GM13977 (cell line): ENCODE measurements around the gene AMPD3.

ENCODE experiments used
- DNase-seq: peaks from one replicate; pipeline ENCODE4 v3.0.0; 2012; ENCODE audit warnings: low spot score
- in situ Hi-C: fragments of 300-500 bp; cut with MboI; formaldehyde crosslinking; loops from one replicate; pipeline ENCODE4 v1.12.0; 2022; ENCODE audit warnings: low sequenced_read_pairs, low pct_unique_long_range_greater_than_20kb, mixed read lengths, inconsistent platforms; ENCODE audit not compliant: unreplicated experiment
- TF ChIP-seq, protein P1 (sequence below): IDR thresholded peaks from 2 replicates; pipeline ENCODE4 v1.5.1; 2012; ENCODE audit warnings: mild to moderate bottlenecking, control low read depth; ENCODE audit not compliant: insufficient read depth; ENCODE audit errors: extremely low read depth, missing control alignments

Gene AMPD3

DNA sequence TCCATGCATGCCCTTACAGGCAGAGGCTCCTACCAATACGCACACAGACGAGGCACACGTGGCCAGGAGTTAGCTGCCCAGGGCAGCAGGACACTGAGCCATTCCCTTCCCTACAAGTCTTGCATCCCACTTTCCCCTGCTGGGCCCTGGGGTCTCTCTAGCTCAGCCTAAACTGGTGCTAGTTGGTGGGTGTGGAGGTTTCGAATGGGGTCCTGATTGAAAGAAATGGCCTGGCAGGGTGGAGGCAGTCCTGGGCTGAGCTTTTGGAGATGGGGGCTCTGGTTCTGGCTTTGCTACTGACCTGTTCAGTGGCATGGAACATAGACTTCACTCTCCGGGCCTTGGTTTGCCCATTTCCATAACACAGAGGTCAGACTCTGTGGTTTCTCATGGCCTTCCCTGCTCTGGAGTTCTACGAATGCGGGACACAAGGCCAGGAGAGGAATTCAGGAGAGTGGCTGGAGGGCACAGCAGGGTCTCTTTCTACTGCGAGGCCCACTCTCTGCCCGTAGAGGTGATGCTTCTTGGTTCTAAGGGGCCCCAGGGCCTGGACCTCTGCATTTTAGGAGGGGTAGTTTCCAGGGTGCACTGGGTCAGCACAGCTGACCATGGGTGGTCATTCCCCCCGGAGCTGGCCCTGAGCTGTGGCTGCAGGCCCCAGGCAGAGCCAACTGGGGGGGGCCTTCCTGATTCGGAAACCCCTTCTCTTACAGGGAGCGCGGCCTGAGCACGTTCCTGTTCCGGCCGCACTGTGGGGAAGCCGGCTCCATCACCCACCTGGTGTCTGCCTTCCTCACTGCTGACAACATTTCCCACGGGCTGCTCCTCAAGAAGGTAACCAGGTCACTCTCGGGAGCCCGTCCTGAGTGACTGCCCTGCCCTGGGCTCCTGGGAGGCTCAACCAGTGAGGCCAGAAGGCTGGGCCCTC lies 46.0 kb downstream of the AMPD3 start:
- in situ Hi-C loops, result no loop called here
- TF ChIP-seq, protein P1, sequence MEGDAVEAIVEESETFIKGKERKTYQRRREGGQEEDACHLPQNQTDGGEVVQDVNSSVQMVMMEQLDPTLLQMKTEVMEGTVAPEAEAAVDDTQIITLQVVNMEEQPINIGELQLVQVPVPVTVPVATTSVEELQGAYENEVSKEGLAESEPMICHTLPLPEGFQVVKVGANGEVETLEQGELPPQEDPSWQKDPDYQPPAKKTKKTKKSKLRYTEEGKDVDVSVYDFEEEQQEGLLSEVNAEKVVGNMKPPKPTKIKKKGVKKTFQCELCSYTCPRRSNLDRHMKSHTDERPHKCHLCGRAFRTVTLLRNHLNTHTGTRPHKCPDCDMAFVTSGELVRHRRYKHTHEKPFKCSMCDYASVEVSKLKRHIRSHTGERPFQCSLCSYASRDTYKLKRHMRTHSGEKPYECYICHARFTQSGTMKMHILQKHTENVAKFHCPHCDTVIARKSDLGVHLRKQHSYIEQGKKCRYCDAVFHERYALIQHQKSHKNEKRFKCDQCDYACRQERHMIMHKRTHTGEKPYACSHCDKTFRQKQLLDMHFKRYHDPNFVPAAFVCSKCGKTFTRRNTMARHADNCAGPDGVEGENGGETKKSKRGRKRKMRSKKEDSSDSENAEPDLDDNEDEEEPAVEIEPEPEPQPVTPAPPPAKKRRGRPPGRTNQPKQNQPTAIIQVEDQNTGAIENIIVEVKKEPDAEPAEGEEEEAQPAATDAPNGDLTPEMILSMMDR, result no peak
- DNase-seq, result peak; percentile 3

DNA sequence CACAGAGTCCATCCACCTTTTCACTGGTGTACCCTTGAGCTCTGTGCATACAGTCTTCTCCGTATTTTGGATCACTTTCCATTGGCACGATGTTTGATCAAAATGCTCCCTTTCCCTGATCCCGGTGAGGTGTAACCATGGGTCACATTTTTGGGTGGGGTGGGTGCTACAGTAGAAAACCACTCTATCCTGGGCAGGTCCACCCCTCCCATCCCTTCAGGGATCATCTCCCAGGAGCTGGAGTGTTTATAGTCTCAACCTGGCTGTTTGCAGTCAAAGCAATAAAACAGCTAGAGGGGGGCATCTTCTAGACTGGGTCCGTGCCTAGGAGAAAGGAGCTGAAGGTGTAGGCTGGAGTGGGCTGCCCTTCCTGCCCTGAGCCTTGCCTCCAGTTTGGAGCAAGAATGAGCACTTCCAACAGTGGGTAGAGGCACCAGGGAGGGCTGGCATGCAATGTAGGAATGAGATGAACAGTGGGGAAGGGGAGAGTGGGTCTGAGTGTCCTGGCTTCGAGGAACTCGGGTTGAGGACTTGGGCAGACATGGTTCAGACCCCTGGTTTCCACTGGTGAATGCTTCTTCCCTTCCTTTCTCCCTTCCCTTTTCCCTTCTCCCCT lies 47.1 kb downstream of the AMPD3 start:
- in situ Hi-C loops, result no loop called here
- DNase-seq, result peak; percentile 9
- TF ChIP-seq, protein P1, result no peak

DNA sequence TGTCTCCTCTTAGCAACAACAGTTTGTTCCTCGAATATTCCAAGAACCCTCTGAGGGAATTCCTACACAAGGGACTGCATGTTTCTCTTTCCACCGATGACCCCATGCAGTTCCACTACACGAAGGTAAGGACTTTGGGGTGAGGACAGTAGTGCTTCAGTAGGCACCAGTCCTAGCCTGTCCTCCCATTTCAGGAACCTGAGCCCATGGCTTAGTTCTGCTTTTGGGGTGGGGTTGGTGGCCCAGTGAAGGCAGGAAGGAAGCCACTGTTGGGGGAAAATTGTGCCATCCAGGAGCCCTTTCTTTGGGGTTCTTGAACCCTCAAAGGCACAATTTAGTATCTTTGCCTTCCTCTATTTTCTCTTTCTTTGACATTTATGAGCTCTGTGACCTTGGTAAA lies 47.7 kb downstream of the AMPD3 start:
- TF ChIP-seq, protein P1, result no peak
- DNase-seq, result no peak
- in situ Hi-C loops, result no loop called here

DNA sequence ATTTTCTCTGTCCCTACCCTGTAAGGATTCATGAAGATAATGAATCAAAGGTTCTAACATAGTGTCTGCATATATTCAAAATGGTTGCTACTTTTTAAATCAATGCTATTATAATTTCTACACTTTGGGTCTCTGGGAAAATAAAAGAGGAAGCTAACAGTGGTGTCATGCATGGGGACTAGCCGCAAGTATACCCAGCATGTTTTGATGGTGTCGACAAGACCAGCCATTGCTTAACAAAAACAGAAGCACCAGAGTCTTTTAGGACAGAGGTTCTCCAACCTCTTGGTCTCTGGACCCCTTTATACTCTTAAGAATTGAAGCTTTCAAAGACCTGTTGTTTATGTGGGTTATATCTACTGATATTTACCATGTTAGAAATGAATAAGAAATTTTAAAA lies 48.2 kb downstream of the AMPD3 start:
- DNase-seq, result peak; percentile 6
- TF ChIP-seq, protein P1, result no peak
- in situ Hi-C loops, result no loop called here

DNA sequence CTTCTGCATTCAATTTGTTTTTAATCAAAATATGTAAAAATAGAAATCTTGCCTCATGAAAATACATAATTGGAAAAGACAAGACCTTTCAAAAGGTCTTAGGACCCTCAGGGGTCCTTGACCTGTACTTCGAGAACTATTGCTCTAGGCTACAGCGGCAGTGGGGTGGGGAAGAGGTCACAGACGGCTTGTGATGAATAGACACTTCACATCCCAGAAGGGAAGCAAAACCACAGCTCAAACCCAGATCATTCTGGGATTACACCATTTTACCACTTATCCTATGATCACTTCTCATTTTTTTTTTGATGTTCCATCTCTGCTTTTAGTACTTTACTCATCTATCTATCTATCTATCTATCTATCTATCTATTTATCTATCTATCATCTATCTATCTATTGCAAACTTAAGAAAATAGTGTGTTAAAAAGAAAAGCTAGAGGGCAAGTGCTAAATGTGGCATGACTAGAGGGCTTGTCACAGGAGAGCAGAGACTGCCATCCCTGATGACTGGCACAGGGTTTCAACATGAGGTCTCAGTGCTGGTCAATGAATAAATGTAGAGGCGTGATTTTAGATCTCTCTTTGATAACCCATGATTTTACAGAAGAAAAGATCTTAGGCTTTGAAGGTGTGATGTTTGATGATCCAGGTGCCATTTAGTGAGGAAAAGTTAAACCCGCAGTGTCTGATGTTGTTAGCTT lies 48.9 kb downstream of the AMPD3 start:
- no peak for DNase-seq
- TF ChIP-seq, protein P1, result no peak
- in situ Hi-C loops, result no loop called here

DNA sequence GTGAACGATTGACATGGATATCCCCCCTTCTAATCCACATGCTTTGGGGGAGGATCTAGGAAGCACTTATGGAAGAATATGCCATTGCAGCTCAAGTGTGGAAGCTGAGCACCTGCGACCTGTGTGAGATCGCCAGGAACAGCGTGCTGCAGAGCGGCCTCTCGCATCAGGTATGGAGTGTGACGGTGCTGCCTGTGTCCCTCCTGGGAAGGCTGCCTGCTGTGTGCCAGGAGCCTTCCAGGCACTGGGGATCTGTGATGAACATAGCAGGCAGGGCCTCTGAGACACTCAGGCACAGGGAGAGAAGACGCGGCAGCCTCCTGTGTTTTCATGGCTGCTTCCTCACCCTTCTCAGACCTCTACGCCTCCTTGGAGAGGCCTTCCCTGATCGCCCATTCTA lies 49.4 kb downstream of the AMPD3 start:
- TF ChIP-seq, protein P1, result no peak
- no peak for DNase-seq
- in situ Hi-C loops, result no loop called here
